Breast epithelium (tissue), 3 donors: Measurements from ENCODE around the gene ME3.

Experiments used
- CTCF ChIP-seq, 3 donors: fragments of 450-650 bp; IDR thresholded peaks; one replicate each; pipeline ENCODE4 v1.5.1; 2016 to 2017; ENCODE audit warnings: antibody characterized with exemption in 3 of 3, mild to moderate bottlenecking in 3 of 3, moderate library complexity in 3 of 3
- POLR2A ChIP-seq: fragments of 450-650 bp; IDR thresholded peaks from one replicate; pipeline ENCODE4 v1.6.1; 2016; ENCODE audit warnings: antibody characterized with exemption, mild to moderate bottlenecking, moderate library complexity
- POLR2AphosphoS5 ChIP-seq, 3 donors: sonication (generic); formaldehyde crosslinking; IDR thresholded peaks; one replicate each; pipeline ENCODE4 v1.6.1; 2017; ENCODE audit warnings: antibody characterized with exemption in 3 of 3

GRCh38 chr11:86555401-86555800 is 117.0 kb downstream of the ME3 start:
- TF ChIP-seq CTCF (IDR thresholded peaks at IDR 0.05) (no peak), POLR2A (no peak), POLR2AphosphoS5 (IDR thresholded peaks at IDR 0.05) (no peak)
